Adrenal gland (tissue), 5 donors: Measurements from ENCODE around the gene PCLO.

Experiments used
- CTCF ChIP-seq, 6 experiments: fragments of 450-650 bp in 4 of 6; fragments of 200-600 bp in 2 of 6; sonication (generic) in 1 of 6; IDR thresholded peaks; 1 replicate in 5 of 6; 2 replicates in 1 of 6; pipeline versions ENCODE4 v1.5.1 to v1.8.0; 2016 to 2021; ENCODE audit warnings: antibody characterized with exemption in 6 of 6, mild to moderate bottlenecking in 2 of 6, moderate library complexity in 1 of 6
- POLR2A ChIP-seq, 2 donors: fragments of 450-650 bp; IDR thresholded peaks; one replicate each; pipeline ENCODE4 v1.6.1; 2017; ENCODE audit warnings: antibody characterized with exemption in 2 of 2, mild to moderate bottlenecking in 2 of 2, moderate library complexity in 1 of 2
- donor health status: DM: no; HTN: no; CAD: no.

DNA sequence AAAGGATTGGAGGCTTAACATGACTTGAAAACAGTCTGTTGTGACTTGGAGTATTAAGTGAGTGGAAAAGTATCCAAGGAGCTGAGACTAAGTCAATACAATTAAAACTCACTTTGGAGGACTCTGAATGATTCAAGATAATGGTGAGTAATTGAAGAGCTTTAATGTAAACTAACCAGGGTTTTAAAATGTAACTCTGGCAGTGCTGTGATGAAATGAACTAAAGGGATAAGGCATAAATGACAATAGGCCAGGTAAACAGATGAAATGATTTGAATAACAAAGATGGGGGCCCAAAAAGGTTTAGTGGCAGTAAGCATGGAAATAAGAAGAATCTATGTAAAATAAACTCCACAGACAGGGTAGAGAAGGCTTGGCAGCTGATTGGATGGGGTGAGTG, 402.6 kb downstream of the PCLO start:
- TF ChIP-seq CTCF (IDR thresholded peaks at IDR 0.05) (no peak), POLR2A (IDR thresholded peaks at IDR 0.05) (no peak)
